ENCODE data around the gene ABHD2.

ABHD2 gene

GRCh38 chr15:89104172-89104564 lies 15.9 kb downstream of the ABHD2 start:
- H3K27ac ChIP-seq (ENCODE audit: low read length), result no peak overlapping the region
- no peaks in the 10 kb centered on the region for H3K36me3 ChIP-seq (ENCODE audit: control insufficient read depth, low read depth, low read length)
- no peak overlapping the region for H3K9ac ChIP-seq (ENCODE audit: low read length)
- H3K9me3 ChIP-seq (ENCODE audit: control insufficient read depth, low read depth, low read length), result no peaks in the 10 kb centered on the region
- no peaks in the 10 kb centered on the region for H3K27me3 ChIP-seq (ENCODE audit: control insufficient read depth, insufficient read depth, low read length)
- no peak overlapping the region for H3K4me3 ChIP-seq (ENCODE audit: low read length)
- H3K4me1 ChIP-seq (ENCODE audit: control insufficient read depth, low read depth, low read length), result peaks cover 5% of the 10 kb centered on the region

GRCh38 chr15:89105147-89105546 lies 16.9 kb downstream of the ABHD2 start:
- peaks cover 9% of the 10 kb centered on the region for H3K4me1 ChIP-seq (ENCODE audit: control insufficient read depth, low read depth, low read length)
- no peak overlapping the region for H3K4me3 ChIP-seq (ENCODE audit: low read length)
- no peak overlapping the region for H3K9ac ChIP-seq (ENCODE audit: low read length)
- H3K27ac ChIP-seq (ENCODE audit: low read length), result no peak overlapping the region
- no peaks in the 10 kb centered on the region for H3K36me3 ChIP-seq (ENCODE audit: control insufficient read depth, low read depth, low read length)
- no peaks in the 10 kb centered on the region for H3K9me3 ChIP-seq (ENCODE audit: control insufficient read depth, low read depth, low read length)
- H3K27me3 ChIP-seq (ENCODE audit: control insufficient read depth, insufficient read depth, low read length), result no peaks in the 10 kb centered on the region

- no peak overlapping the region for H3K27ac ChIP-seq (ENCODE audit: low read length)
These were observed 17.9 kb downstream of the ABHD2 start for GRCh38 chr15:89106200-89106599.

GRCh38 chr15:89107984-89108383 lies 19.7 kb downstream of the ABHD2 start:
- H3K36me3 ChIP-seq (ENCODE audit: control insufficient read depth, low read depth, low read length), result no peaks in the 10 kb centered on the region
- no peaks in the 10 kb centered on the region for H3K27me3 ChIP-seq (ENCODE audit: control insufficient read depth, insufficient read depth, low read length)
- no peaks in the 10 kb centered on the region for H3K9me3 ChIP-seq (ENCODE audit: control insufficient read depth, low read depth, low read length)
- no peak overlapping the region for H3K27ac ChIP-seq (ENCODE audit: low read length)
- H3K4me3 ChIP-seq (ENCODE audit: low read length), result no peak overlapping the region
- peaks cover 26% of the 10 kb centered on the region for H3K4me1 ChIP-seq (ENCODE audit: control insufficient read depth, low read depth, low read length)
- H3K9ac ChIP-seq (ENCODE audit: low read length), result no peak overlapping the region

More at GRCh38 chr15:89106200-89106599, 17.9 kb downstream of the ABHD2 start:
- Histone ChIP-seq H3K27me3 (ENCODE audit: control insufficient read depth, insufficient read depth, low read length) (no peaks in the 10 kb centered on the region), H3K4me3 (ENCODE audit: low read length) (no peak overlapping the region), H3K36me3 (ENCODE audit: control insufficient read depth, low read depth, low read length) (no peaks in the 10 kb centered on the region), H3K9me3 (ENCODE audit: control insufficient read depth, low read depth, low read length) (no peaks in the 10 kb centered on the region), H3K9ac (ENCODE audit: low read length) (no peak overlapping the region), H3K4me1 (ENCODE audit: control insufficient read depth, low read depth, low read length) (peaks cover 14% of the 10 kb centered on the region)

- Histone ChIP-seq H3K9me3 (ENCODE audit: control insufficient read depth, low read depth, low read length) (no peaks in the 10 kb centered on the region), H3K36me3 (ENCODE audit: control insufficient read depth, low read depth, low read length) (no peaks in the 10 kb centered on the region), H3K4me3 (ENCODE audit: low read length) (no peak overlapping the region), H3K4me1 (ENCODE audit: control insufficient read depth, low read depth, low read length) (peaks cover 27% of the 10 kb centered on the region), H3K27me3 (ENCODE audit: control insufficient read depth, insufficient read depth, low read length) (no peaks in the 10 kb centered on the region), H3K27ac (ENCODE audit: low read length) (no peak overlapping the region), H3K9ac (ENCODE audit: low read length) (no peak overlapping the region)
These were observed 20.6 kb downstream of the ABHD2 start for GRCh38 chr15:89108835-89109234.

GRCh38 chr15:89109238-89109637 lies 21.0 kb downstream of the ABHD2 start:
- Histone ChIP-seq H3K27me3 (ENCODE audit: control insufficient read depth, insufficient read depth, low read length) (no peaks in the 10 kb centered on the region), H3K27ac (ENCODE audit: low read length) (no peak overlapping the region), H3K4me1 (ENCODE audit: control insufficient read depth, low read depth, low read length) (peaks cover 27% of the 10 kb centered on the region)

GRCh38 chr15:89110060-89110459 lies 21.8 kb downstream of the ABHD2 start:
- Histone ChIP-seq H3K9me3 (ENCODE audit: control insufficient read depth, low read depth, low read length) (no peaks in the 10 kb centered on the region), H3K9ac (ENCODE audit: low read length) (no peak overlapping the region), H3K4me1 (ENCODE audit: control insufficient read depth, low read depth, low read length) (peaks cover 32% of the 10 kb centered on the region), H3K27me3 (ENCODE audit: control insufficient read depth, insufficient read depth, low read length) (no peaks in the 10 kb centered on the region), H3K4me3 (ENCODE audit: low read length) (no peak overlapping the region), H3K36me3 (ENCODE audit: control insufficient read depth, low read depth, low read length) (no peaks in the 10 kb centered on the region), H3K27ac (ENCODE audit: low read length) (no peak overlapping the region)

More at GRCh38 chr15:89109238-89109637, 21.0 kb downstream of the ABHD2 start:
- H3K9me3 ChIP-seq (ENCODE audit: control insufficient read depth, low read depth, low read length), result no peaks in the 10 kb centered on the region
- no peaks in the 10 kb centered on the region for H3K36me3 ChIP-seq (ENCODE audit: control insufficient read depth, low read depth, low read length)
- no peak overlapping the region for H3K4me3 ChIP-seq (ENCODE audit: low read length)
- no peak overlapping the region for H3K9ac ChIP-seq (ENCODE audit: low read length)

GRCh38 chr15:89111352-89111751 lies 23.1 kb downstream of the ABHD2 start:
- Histone ChIP-seq H3K9me3 (ENCODE audit: control insufficient read depth, low read depth, low read length) (no peaks in the 10 kb centered on the region), H3K27me3 (ENCODE audit: control insufficient read depth, insufficient read depth, low read length) (no peaks in the 10 kb centered on the region), H3K36me3 (ENCODE audit: control insufficient read depth, low read depth, low read length) (no peaks in the 10 kb centered on the region), H3K9ac (ENCODE audit: low read length) (no peak overlapping the region), H3K27ac (ENCODE audit: low read length) (no peak overlapping the region), H3K4me1 (ENCODE audit: control insufficient read depth, low read depth, low read length) (peaks cover 45% of the 10 kb centered on the region), H3K4me3 (ENCODE audit: low read length) (no peak overlapping the region)

GRCh38 chr15:89111961-89112340 lies 23.7 kb downstream of the ABHD2 start:
- no peaks in the 10 kb centered on the region for H3K36me3 ChIP-seq (ENCODE audit: control insufficient read depth, low read depth, low read length)
- no peak overlapping the region for H3K27ac ChIP-seq (ENCODE audit: low read length)
- no peak overlapping the region for H3K4me3 ChIP-seq (ENCODE audit: low read length)

GRCh38 chr15:89112341-89112971 lies 24.2 kb downstream of the ABHD2 start:
- Histone ChIP-seq H3K9ac (ENCODE audit: low read length) (no peak overlapping the region), H3K36me3 (ENCODE audit: control insufficient read depth, low read depth, low read length) (no peaks in the 10 kb centered on the region), H3K27me3 (ENCODE audit: control insufficient read depth, insufficient read depth, low read length) (no peaks in the 10 kb centered on the region), H3K9me3 (ENCODE audit: control insufficient read depth, low read depth, low read length) (no peaks in the 10 kb centered on the region), H3K4me3 (ENCODE audit: low read length) (no peak overlapping the region), H3K4me1 (ENCODE audit: control insufficient read depth, low read depth, low read length) (peaks cover 47% of the 10 kb centered on the region), H3K27ac (ENCODE audit: low read length) (no peak overlapping the region)

More at GRCh38 chr15:89111961-89112340, 23.7 kb downstream of the ABHD2 start:
- H3K4me1 ChIP-seq (ENCODE audit: control insufficient read depth, low read depth, low read length), result peaks cover 47% of the 10 kb centered on the region
- no peaks in the 10 kb centered on the region for H3K27me3 ChIP-seq (ENCODE audit: control insufficient read depth, insufficient read depth, low read length)
- H3K9me3 ChIP-seq (ENCODE audit: control insufficient read depth, low read depth, low read length), result no peaks in the 10 kb centered on the region
- H3K9ac ChIP-seq (ENCODE audit: low read length), result no peak overlapping the region

GRCh38 chr15:89113296-89114024 lies 25.2 kb downstream of the ABHD2 start:
- Histone ChIP-seq H3K4me1 (ENCODE audit: control insufficient read depth, low read depth, low read length) (peaks cover 47% of the 10 kb centered on the region), H3K9me3 (ENCODE audit: control insufficient read depth, low read depth, low read length) (no peaks in the 10 kb centered on the region), H3K27me3 (ENCODE audit: control insufficient read depth, insufficient read depth, low read length) (no peaks in the 10 kb centered on the region), H3K27ac (ENCODE audit: low read length) (no peak overlapping the region), H3K9ac (ENCODE audit: low read length) (no peak overlapping the region), H3K36me3 (ENCODE audit: control insufficient read depth, low read depth, low read length) (no peaks in the 10 kb centered on the region), H3K4me3 (ENCODE audit: low read length) (no peak overlapping the region)

GRCh38 chr15:89114990-89115389 lies 26.7 kb downstream of the ABHD2 start:
- H3K27me3 ChIP-seq (ENCODE audit: control insufficient read depth, insufficient read depth, low read length), result no peaks in the 10 kb centered on the region
- no peaks in the 10 kb centered on the region for H3K9me3 ChIP-seq (ENCODE audit: control insufficient read depth, low read depth, low read length)
- no peaks in the 10 kb centered on the region for H3K36me3 ChIP-seq (ENCODE audit: control insufficient read depth, low read depth, low read length)
- H3K4me1 ChIP-seq (ENCODE audit: control insufficient read depth, low read depth, low read length), result peaks cover 39% of the 10 kb centered on the region
- H3K27ac ChIP-seq (ENCODE audit: low read length), result peak overlapping the region; percentile 33
- H3K9ac ChIP-seq (ENCODE audit: low read length), result peak overlapping the region; percentile 4
- H3K4me3 ChIP-seq (ENCODE audit: low read length), result no peak overlapping the region

Measured in iPS-18a (cell line).